PFSK-1 (cell line): ENCODE data around the gene LSM3.

Source experiments
- FOXP2 ChIP-seq: optimal IDR thresholded peaks from 2 replicates; pipeline ENCODE3; 2011; ENCODE audit warnings: borderline replicate concordance, control low read depth, inconsistent platforms; ENCODE audit not compliant: insufficient read depth; ENCODE audit errors: extremely low read length, extremely low read depth
- POLR2AphosphoS5 ChIP-seq: IDR thresholded peaks from 2 replicates; pipeline ENCODE4 v1.6.1; 2012; ENCODE audit warnings: low read depth, mild to moderate bottlenecking, control low read depth, low read length, moderate library complexity
- REST ChIP-seq, 2 experiments: IDR thresholded peaks; 2 replicates each; pipeline versions ENCODE4 v1.6.1 to v1.8.0; 2011 to 2012; ENCODE audit warnings: low read depth in 2 of 2, low read length in 2 of 2, control low read depth in 1 of 2, inconsistent platforms in 1 of 2, mild to moderate bottlenecking in 1 of 2, moderate library complexity in 1 of 2; ENCODE audit not compliant: insufficient read depth in 1 of 2
- SIN3A ChIP-seq: IDR thresholded peaks from 2 replicates; pipeline ENCODE4 v1.6.1; 2012; ENCODE audit warnings: mild to moderate bottlenecking, low read length, moderate library complexity, borderline replicate concordance; ENCODE audit not compliant: insufficient read depth
- TAF1 ChIP-seq: IDR thresholded peaks from 2 replicates; pipeline ENCODE4 v1.6.1; 2012; ENCODE audit warnings: low read length, control low read depth, borderline replicate concordance; ENCODE audit not compliant: insufficient read depth

The LSM3 gene

GRCh38 chr3:14237457-14237856 is 58.8 kb downstream of the LSM3 start:
- no peak for TF ChIP-seq POLR2AphosphoS5
- TF ChIP-seq FOXP2, result no peak
- TF ChIP-seq SIN3A, result no peak
- TF ChIP-seq REST (IDR thresholded peaks at IDR 0.05; ENCODE audit: insufficient read depth in 1 of 2, low read depth in 2 of 2, low read length in 2 of 2), result no peak
- TF ChIP-seq TAF1, result no peak

- TF ChIP-seq TAF1, result no peak
- no peak for TF ChIP-seq POLR2AphosphoS5
- no peak for TF ChIP-seq FOXP2
- TF ChIP-seq REST (IDR thresholded peaks at IDR 0.05; ENCODE audit: insufficient read depth in 1 of 2, low read depth in 2 of 2, low read length in 2 of 2), result no peak
- no peak for TF ChIP-seq SIN3A
Observed at GRCh38 chr3:14238356-14238755, 59.7 kb downstream of the LSM3 start.

GRCh38 chr3:14238930-14239329 is 60.3 kb downstream of the LSM3 start:
- TF ChIP-seq POLR2AphosphoS5 (no peak), SIN3A (no peak), FOXP2 (no peak), REST (IDR thresholded peaks at IDR 0.05; ENCODE audit: insufficient read depth in 1 of 2, low read depth in 2 of 2, low read length in 2 of 2) (no peak), TAF1 (no peak)

GRCh38 chr3:14239940-14240339 is 61.3 kb downstream of the LSM3 start:
- no peak for TF ChIP-seq SIN3A
- TF ChIP-seq REST (IDR thresholded peaks at IDR 0.05; ENCODE audit: insufficient read depth in 1 of 2, low read depth in 2 of 2, low read length in 2 of 2), result no peak
- no peak for TF ChIP-seq TAF1
- TF ChIP-seq POLR2AphosphoS5, result no peak
- no peak for TF ChIP-seq FOXP2

- no peak for TF ChIP-seq TAF1
- TF ChIP-seq REST (IDR thresholded peaks at IDR 0.05; ENCODE audit: insufficient read depth in 1 of 2, low read depth in 2 of 2, low read length in 2 of 2), result no peak
Observed at GRCh38 chr3:14240366-14240765, 61.7 kb downstream of the LSM3 start.
